Mesothelial cell of epicardium (in vitro differentiated cells): ENCODE results near the gene HOXD4. TPM values are rescaled to one million over a fixed set of nuclear protein-coding genes. Genes with fewer than 3 reads are reported as not detected.

Experiments used
- DNase-seq, 2 experiments: peaks; one replicate each; pipeline ENCODE4 v3.0.0; 2021; ENCODE audit warnings: low spot score in 2 of 2; ENCODE audit not compliant: unreplicated experiment in 2 of 2
- H3K27ac Mint-ChIP-seq: 2 replicates; pipeline ENCODE4 v1.8.0; 2021; ENCODE audit warnings: mixed read lengths
- H3K27me3 Mint-ChIP-seq: 2 replicates; pipeline ENCODE4 v1.8.0; 2021; ENCODE audit warnings: low read depth, mixed read lengths
- H3K36me3 Mint-ChIP-seq: 2 replicates; pipeline ENCODE4 v1.8.0; 2021; ENCODE audit warnings: mixed read lengths
- H3K4me1 Mint-ChIP-seq: 2 replicates; pipeline ENCODE4 v1.8.0; 2021; ENCODE audit warnings: mixed read lengths
- H3K4me3 Mint-ChIP-seq: 2 replicates; pipeline ENCODE4 v1.8.0; 2021; ENCODE audit warnings: mild to moderate bottlenecking, moderate library complexity, mixed read lengths
- H3K9me3 Mint-ChIP-seq: 2 replicates; pipeline ENCODE4 v1.8.0; 2021; ENCODE audit warnings: mixed read lengths
- total RNA-seq: library from RNA; stranded (reverse); gene quantifications from 3 replicates; pipeline ENCODE4 v1.2.1, GENCODE V29; 2021
- TF ChIP-seq, protein P1 (sequence below): fragments of 200-600 bp; sonication (generic); IDR thresholded peaks from one replicate; pipeline ENCODE4 v1.5.0; 2021; ENCODE audit warnings: antibody characterized with exemption; ENCODE audit not compliant: unreplicated experiment

Gene HOXD4
- total RNA-seq, 1 donor from 2014 or later = 0.67 TPM

DNA sequence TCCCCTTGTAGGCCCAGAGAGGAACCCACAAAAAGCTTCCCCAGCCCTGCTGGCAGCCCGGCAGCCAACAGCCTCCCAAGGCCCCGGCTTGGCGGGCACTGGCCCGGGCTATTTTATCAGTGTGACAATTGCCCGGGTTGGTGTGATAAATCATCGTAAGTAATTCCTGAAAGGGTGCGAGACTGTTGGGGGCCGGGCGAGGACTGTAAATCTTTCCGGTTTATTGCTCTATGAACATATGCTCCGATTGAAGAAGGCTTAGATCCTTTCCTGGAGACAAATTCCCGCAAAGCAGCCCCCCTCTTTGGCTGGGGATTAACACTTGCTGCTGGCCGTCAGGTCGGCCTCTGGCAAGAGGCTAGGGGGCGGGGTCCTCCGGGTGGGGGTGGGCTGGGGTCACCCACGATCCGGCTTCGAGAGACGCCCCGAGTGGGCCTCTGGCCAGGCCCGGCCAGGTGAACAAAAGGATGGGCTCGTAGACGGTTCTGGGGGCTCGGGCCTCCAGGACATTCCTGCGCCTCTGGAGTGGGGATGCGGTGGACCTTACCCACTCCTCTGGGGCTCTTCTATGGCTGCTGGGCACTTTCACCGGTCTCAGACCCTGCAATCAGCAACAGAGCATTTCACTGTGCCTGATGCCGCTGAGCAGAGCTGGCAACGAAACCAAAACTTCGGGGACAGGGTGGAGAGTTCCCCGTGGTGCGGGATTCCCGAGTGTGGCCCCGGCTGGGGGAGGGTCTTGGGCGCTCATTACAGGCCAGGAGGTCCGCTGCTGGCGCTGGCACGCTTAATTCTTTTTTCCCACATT lies 7.7 kb downstream of the HOXD4 start:
- Mint-ChIP-seq H3K4me3 (no peak overlapping the region), H3K36me3 (no peaks in the 10 kb centered on the region), H3K9me3 (no peaks in the 10 kb centered on the region), H3K4me1 (peaks cover 13% of the 10 kb centered on the region), H3K27me3 (peaks cover 96% of the 10 kb centered on the region), H3K27ac (no peak overlapping the region)
- no peak for DNase-seq
- TF ChIP-seq, protein P1, sequence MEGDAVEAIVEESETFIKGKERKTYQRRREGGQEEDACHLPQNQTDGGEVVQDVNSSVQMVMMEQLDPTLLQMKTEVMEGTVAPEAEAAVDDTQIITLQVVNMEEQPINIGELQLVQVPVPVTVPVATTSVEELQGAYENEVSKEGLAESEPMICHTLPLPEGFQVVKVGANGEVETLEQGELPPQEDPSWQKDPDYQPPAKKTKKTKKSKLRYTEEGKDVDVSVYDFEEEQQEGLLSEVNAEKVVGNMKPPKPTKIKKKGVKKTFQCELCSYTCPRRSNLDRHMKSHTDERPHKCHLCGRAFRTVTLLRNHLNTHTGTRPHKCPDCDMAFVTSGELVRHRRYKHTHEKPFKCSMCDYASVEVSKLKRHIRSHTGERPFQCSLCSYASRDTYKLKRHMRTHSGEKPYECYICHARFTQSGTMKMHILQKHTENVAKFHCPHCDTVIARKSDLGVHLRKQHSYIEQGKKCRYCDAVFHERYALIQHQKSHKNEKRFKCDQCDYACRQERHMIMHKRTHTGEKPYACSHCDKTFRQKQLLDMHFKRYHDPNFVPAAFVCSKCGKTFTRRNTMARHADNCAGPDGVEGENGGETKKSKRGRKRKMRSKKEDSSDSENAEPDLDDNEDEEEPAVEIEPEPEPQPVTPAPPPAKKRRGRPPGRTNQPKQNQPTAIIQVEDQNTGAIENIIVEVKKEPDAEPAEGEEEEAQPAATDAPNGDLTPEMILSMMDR = no peak

DNA sequence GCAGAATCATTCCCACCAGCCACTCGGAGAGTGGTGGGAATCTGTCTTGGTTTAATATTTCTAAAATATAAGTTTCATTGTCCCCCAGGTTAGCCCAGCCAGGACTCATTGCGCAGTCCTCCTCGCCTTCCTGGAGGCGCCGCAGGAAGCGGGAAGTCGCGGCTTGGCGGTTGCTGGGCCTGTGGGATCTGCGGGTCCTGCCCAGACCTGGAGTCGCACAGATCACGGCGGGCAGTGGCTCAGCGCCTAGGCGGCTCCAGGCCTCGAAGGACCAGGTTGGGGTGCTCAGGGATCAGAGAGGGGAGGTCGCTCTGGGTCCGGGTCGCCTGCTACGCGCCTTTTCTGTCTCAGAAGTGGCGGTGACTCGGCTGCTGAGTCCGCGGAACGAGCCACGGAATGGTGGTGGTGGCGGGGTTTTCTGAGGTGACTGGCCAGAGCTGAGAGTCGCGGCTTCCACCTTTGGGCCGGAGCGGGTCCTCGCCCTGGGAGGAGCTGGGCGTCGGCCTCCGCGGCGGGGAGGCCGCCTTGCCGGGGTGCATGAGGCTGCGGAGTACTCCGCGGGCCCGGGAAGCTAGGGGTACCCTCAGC lies 8.4 kb downstream of the HOXD4 start:
- no peaks in the 10 kb centered on the region for H3K9me3 Mint-ChIP-seq

GRCh38 chr2:176160251-176160985 lies 9.1 kb downstream of the HOXD4 start:
- no peaks in the 10 kb centered on the region for H3K36me3 Mint-ChIP-seq
- no peak for DNase-seq
- peak overlapping the region; percentile 20 for H3K4me3 Mint-ChIP-seq
- peaks cover 23% of the 10 kb centered on the region for H3K4me1 Mint-ChIP-seq
- H3K27ac Mint-ChIP-seq = no peak overlapping the region
- TF ChIP-seq, protein P1 = no peak
- no peaks in the 10 kb centered on the region for H3K9me3 Mint-ChIP-seq
- H3K27me3 Mint-ChIP-seq = peaks cover 96% of the 10 kb centered on the region

More for the DNA sequence above, 8.4 kb downstream of the HOXD4 start:
- Mint-ChIP-seq H3K27ac (no peak overlapping the region), H3K4me1 (peaks cover 17% of the 10 kb centered on the region), H3K36me3 (no peaks in the 10 kb centered on the region), H3K4me3 (no peak overlapping the region), H3K27me3 (peaks cover 96% of the 10 kb centered on the region)
- TF ChIP-seq, protein P1 = no peak
- no peak for DNase-seq

GRCh38 chr2:176160986-176161824 lies 9.9 kb downstream of the HOXD4 start:
- H3K27ac Mint-ChIP-seq = no peak overlapping the region
- no peaks in the 10 kb centered on the region for H3K9me3 Mint-ChIP-seq
- DNase-seq = no peak
- peaks cover 96% of the 10 kb centered on the region for H3K27me3 Mint-ChIP-seq
- no peaks in the 10 kb centered on the region for H3K36me3 Mint-ChIP-seq
- H3K4me1 Mint-ChIP-seq = peaks cover 29% of the 10 kb centered on the region
- TF ChIP-seq, protein P1 = no peak
- H3K4me3 Mint-ChIP-seq = no peak overlapping the region
